Ishikawa (cell line): ENCODE measurements around the gene NIP7.

ENCODE experiments used
- CEBPB ChIP-seq: IDR thresholded peaks from 2 replicates; pipeline ENCODE4 v1.6.1; 2012
- CREB1 ChIP-seq: IDR thresholded peaks from 2 replicates; pipeline ENCODE4 v1.6.1; 2012; ENCODE audit warnings: low read depth
- EGR1 ChIP-seq: IDR thresholded peaks from 2 replicates; pipeline ENCODE4 v1.6.1; 2012
- EP300 ChIP-seq: IDR thresholded peaks from 2 replicates; pipeline ENCODE4 v1.6.1; 2012; ENCODE audit warnings: borderline replicate concordance
- FOXM1 ChIP-seq: IDR thresholded peaks from 2 replicates; pipeline ENCODE4 v1.6.1; 2012; ENCODE audit warnings: low read depth, borderline replicate concordance
- NFIC ChIP-seq: IDR thresholded peaks from 2 replicates; pipeline ENCODE4 v1.6.1; 2012
- RAD21 ChIP-seq: IDR thresholded peaks from 2 replicates; pipeline ENCODE4 v1.6.1; 2012; ENCODE audit warnings: low read depth
- TAF1 ChIP-seq: IDR thresholded peaks from 2 replicates; pipeline ENCODE4 v1.6.1; 2012; ENCODE audit warnings: low read depth, mild to moderate bottlenecking
- TCF12 ChIP-seq: IDR thresholded peaks from 2 replicates; pipeline ENCODE4 v1.6.1; 2012; ENCODE audit warnings: low read depth
- TEAD4 ChIP-seq: IDR thresholded peaks from 2 replicates; pipeline ENCODE4 v1.6.1; 2012
- YY1 ChIP-seq: IDR thresholded peaks from 2 replicates; pipeline ENCODE4 v1.6.1; 2012; ENCODE audit warnings: low read depth
- ZBTB7A ChIP-seq: IDR thresholded peaks from 2 replicates; pipeline ENCODE4 v1.6.1; 2012; ENCODE audit warnings: low read depth
- TF ChIP-seq, protein P1 (sequence below): IDR thresholded peaks from 2 replicates; pipeline ENCODE4 v1.6.1; 2012
- TF ChIP-seq, protein P2 (sequence below): IDR thresholded peaks from 2 replicates; pipeline ENCODE4 v1.6.1; 2012
- TF ChIP-seq, protein P3 (sequence below): IDR thresholded peaks from 2 replicates; pipeline ENCODE4 v1.6.1; 2012; ENCODE audit warnings: low read depth, mild to moderate bottlenecking

Gene NIP7

DNA sequence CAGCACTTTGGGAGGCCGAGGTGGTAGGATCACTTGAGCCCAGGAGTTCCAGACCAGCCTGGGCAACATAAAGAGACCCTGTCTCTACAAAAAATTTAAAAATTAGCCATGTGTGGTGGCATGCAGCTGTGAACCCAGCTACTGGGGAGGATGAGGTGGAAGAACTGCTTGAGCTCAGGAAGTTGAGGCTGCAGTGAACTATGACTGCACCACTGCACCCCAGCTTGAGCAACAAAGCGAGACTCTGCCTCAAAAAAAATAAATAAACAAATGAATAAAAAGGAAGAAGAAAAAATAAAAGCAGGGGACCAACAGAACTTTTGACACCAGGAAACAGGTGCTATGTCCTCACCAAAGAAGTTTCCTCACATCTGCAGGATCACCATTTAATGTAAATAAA is 32.0 kb downstream of the NIP7 start:
- TF ChIP-seq TCF12 (no peak), EP300 (no peak)

DNA sequence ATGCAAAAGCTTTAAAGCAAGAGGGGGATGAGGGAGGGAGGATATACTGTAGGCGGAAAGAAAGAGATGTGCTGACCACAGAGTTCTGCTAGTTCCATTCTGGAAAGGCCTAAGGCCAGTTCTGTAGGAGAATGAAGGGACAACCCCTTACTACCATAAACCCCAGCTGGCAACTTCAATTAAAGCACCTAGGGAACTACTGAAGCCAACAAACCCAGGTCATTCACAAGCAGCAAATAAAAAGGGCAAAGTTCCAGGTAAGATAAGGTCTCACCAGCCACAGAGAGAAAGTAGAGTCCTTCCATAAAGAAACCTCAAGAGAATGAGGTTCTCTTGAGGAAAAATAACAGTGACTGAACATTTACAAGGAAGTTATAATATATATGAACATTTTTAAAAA is 33.4 kb downstream of the NIP7 start:
- TF ChIP-seq, protein P1, sequence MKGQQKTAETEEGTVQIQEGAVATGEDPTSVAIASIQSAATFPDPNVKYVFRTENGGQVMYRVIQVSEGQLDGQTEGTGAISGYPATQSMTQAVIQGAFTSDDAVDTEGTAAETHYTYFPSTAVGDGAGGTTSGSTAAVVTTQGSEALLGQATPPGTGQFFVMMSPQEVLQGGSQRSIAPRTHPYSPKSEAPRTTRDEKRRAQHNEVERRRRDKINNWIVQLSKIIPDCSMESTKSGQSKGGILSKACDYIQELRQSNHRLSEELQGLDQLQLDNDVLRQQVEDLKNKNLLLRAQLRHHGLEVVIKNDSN: no peak
- TF ChIP-seq FOXM1: no peak
- TF ChIP-seq, protein P2, sequence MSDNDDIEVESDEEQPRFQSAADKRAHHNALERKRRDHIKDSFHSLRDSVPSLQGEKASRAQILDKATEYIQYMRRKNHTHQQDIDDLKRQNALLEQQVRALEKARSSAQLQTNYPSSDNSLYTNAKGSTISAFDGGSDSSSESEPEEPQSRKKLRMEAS: no peak
- TF ChIP-seq CEBPB: no peak
- TF ChIP-seq RAD21: no peak
- TF ChIP-seq, protein P3, sequence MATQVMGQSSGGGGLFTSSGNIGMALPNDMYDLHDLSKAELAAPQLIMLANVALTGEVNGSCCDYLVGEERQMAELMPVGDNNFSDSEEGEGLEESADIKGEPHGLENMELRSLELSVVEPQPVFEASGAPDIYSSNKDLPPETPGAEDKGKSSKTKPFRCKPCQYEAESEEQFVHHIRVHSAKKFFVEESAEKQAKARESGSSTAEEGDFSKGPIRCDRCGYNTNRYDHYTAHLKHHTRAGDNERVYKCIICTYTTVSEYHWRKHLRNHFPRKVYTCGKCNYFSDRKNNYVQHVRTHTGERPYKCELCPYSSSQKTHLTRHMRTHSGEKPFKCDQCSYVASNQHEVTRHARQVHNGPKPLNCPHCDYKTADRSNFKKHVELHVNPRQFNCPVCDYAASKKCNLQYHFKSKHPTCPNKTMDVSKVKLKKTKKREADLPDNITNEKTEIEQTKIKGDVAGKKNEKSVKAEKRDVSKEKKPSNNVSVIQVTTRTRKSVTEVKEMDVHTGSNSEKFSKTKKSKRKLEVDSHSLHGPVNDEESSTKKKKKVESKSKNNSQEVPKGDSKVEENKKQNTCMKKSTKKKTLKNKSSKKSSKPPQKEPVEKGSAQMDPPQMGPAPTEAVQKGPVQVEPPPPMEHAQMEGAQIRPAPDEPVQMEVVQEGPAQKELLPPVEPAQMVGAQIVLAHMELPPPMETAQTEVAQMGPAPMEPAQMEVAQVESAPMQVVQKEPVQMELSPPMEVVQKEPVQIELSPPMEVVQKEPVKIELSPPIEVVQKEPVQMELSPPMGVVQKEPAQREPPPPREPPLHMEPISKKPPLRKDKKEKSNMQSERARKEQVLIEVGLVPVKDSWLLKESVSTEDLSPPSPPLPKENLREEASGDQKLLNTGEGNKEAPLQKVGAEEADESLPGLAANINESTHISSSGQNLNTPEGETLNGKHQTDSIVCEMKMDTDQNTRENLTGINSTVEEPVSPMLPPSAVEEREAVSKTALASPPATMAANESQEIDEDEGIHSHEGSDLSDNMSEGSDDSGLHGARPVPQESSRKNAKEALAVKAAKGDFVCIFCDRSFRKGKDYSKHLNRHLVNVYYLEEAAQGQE: no peak
- TF ChIP-seq CREB1: no peak
- no peak for TF ChIP-seq NFIC
- no peak for TF ChIP-seq ZBTB7A
- TF ChIP-seq EP300: no peak
- no peak for TF ChIP-seq TAF1

DNA sequence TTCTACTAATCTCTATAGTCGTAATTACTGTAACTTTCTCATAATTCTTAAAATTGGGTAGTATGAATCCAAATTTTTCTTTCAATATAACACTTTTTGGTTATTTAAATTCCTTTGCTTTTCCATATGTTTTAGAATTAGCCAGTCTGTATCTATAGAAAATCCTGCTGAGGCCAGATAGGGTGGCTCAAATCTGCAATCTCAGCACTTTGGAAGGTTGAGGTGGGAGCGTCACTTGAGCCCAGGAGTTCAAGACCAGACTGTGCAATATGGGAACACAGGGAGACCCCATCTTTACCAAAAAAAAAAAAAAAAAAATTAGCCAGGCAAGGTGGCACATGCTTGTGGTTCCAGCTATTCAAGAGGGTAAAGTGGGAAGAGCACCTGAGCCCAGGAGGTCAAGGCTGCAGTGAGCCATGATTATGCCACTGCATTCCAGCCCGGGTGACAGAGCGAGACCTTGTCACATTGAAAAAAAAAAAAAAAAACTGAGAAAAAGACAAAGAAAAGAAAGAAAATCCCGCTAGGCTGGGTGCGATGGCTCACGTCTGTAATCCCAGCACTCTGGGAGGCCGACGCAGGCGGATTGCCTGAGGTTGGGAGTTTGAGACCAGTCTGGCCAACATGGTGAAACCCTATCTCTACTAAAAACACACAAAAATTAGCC is 37.0 kb downstream of the NIP7 start:
- TF ChIP-seq TAF1 (no peak), CREB1 (no peak), TCF12 (no peak), CEBPB (no peak), EGR1 (no peak), RAD21 (no peak), YY1 (no peak)
- TF ChIP-seq, protein P3: no peak
- TF ChIP-seq, protein P2: no peak
- TF ChIP-seq, protein P1: no peak

DNA sequence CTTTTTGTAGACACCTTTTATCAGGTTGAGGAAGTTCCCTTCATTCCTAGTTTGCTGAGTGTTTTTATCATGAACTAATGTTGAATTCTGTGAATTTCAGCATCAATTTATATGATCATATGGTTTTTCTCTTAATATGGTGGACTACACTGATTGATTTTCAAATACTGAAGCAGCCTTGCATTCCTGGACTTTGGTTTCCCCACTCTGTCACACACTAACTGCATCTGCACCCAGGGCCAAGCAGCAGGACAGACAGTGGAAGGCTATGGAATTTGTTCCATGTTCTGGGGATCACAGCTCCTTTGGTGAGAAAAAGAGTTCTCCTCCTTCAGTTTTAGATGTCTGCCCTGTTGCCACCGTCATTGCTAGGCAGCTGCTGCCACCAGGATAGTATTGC is 38.5 kb downstream of the NIP7 start:
- TF ChIP-seq RAD21 (no peak), CREB1 (no peak)
- TF ChIP-seq, protein P2: no peak

DNA sequence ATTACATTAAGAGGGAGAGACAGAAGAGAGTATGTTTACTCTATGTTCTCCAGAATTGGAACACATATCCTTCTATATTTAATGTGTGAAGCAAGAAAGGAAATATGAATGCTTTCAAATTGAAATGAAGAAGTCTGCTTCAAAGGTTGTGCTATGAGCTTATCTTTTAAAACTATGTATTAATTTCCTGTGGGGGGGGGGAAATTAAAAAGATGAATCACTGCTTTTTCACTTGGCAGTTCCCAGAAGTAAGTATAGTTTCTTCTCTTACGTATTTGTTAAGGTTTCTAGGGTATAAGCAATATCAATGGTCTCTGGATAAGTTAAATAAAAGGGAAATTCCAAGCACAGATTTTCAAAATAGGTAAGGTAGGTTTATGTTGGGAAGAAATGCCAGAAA is 39.2 kb downstream of the NIP7 start:
- TF ChIP-seq, protein P2: no peak
- TF ChIP-seq TAF1 (no peak), TCF12 (no peak), TEAD4 (no peak), CREB1 (no peak), EGR1 (no peak), FOXM1 (no peak), RAD21 (no peak), NFIC (no peak), CEBPB (no peak), ZBTB7A (no peak), EP300 (no peak), YY1 (no peak)
- TF ChIP-seq, protein P1: no peak
- TF ChIP-seq, protein P3: no peak
